ENCODE data around the gene MGRN1.

MGRN1 gene

GRCh38 chr16:4616047-4616811 lies 8.4 kb upstream of the MGRN1 start (continued):
- TF ChIP-seq GLIS1 (tag by site-specific recombination; IDR thresholded peaks at IDR 0.05): peak; percentile 47; the same call in 1 of the 2 replicates
- TF ChIP-seq KLF16 (tag by site-specific recombination; IDR thresholded peaks at IDR 0.05): 0 out of 2 replicates have a peak, but pooled peaks have one; percentile 9
- peak; percentile 86 for TF ChIP-seq ZNF629 (tag by site-specific recombination; IDR thresholded peaks at IDR 0.05)
- TF ChIP-seq ZNF146 (tag by site-specific recombination; IDR thresholded peaks at IDR 0.05): 0 out of 2 replicates have a peak, but pooled peaks have one; percentile 3
- TF ChIP-seq SP3 (tag by site-specific recombination; IDR thresholded peaks at IDR 0.05): peak; percentile 90
- TF ChIP-seq PATZ1 (tag by site-specific recombination; IDR thresholded peaks at IDR 0.05): peak; percentile 58
- TF ChIP-seq KLF9 (tag by site-specific recombination; IDR thresholded peaks at IDR 0.05; ENCODE audit: low read depth): peak; percentile 22; the same call in 1 of the 2 replicates
- TF ChIP-seq ZNF76 (tag by site-specific recombination; IDR thresholded peaks at IDR 0.05; ENCODE audit: borderline replicate concordance, low read depth): peak; percentile 94
- no peak for TF ChIP-seq ZNF302 (tag by site-specific recombination; IDR thresholded peaks at IDR 0.05; ENCODE audit: low read depth)
- TF ChIP-seq KLF8 (tag by site-specific recombination; IDR thresholded peaks at IDR 0.05): peak; percentile 8; the same call in 1 of the 2 replicates
- TF ChIP-seq ZSCAN16 (tag by site-specific recombination; IDR thresholded peaks at IDR 0.05): no peak
- TF ChIP-seq ZNF623 (tag by site-specific recombination; IDR thresholded peaks at IDR 0.05): 0 out of 2 replicates have a peak, but pooled peaks have one; percentile 6
- TF ChIP-seq ZBTB6 (tag by site-specific recombination; IDR thresholded peaks at IDR 0.05): peak; percentile 87
- no peak for TF ChIP-seq ZNF404 (tag by site-specific recombination; IDR thresholded peaks at IDR 0.05)
- peak; percentile 88 for TF ChIP-seq SP2 (tag by site-specific recombination; IDR thresholded peaks at IDR 0.05)
- peak; percentile 42 for TF ChIP-seq ZNF639 (tag by site-specific recombination; IDR thresholded peaks at IDR 0.05)
- peak; percentile 48 for TF ChIP-seq ZBTB11 (tag by site-specific recombination; conservative IDR thresholded peaks at IDR 0.05; ENCODE audit: low read depth)
- peak; percentile 29; the same call in 1 of the 2 replicates for TF ChIP-seq EGR2 (tag by site-specific recombination; IDR thresholded peaks at IDR 0.05; ENCODE audit: low read depth)
- peak; percentile 59; the same call in 1 of the 2 replicates for TF ChIP-seq ZEB2 (tag by site-specific recombination; IDR thresholded peaks at IDR 0.05)
- TF ChIP-seq ZNF121 (tag by site-specific recombination; IDR thresholded peaks at IDR 0.05): no peak
- no peak for TF ChIP-seq ELK4 (IDR thresholded peaks at IDR 0.05; ENCODE audit: borderline replicate concordance, low read depth, low read length)
- peak; percentile 90 for TF ChIP-seq ZNF341 (tag by site-specific recombination; IDR thresholded peaks at IDR 0.05; ENCODE audit: low read depth)
- TF ChIP-seq ZNF132 (tag by site-specific recombination; IDR thresholded peaks at IDR 0.05; ENCODE audit: borderline replicate concordance): no peak
- peak; percentile 35; the same call in 1 of the 2 replicates for TF ChIP-seq GLIS2 (tag by site-specific recombination; IDR thresholded peaks at IDR 0.05)
- TF ChIP-seq CTCF (tag by site-specific recombination; IDR thresholded peaks at IDR 0.05): peak; percentile 93
- no peak for TF ChIP-seq HOXD13 (CRISPR knock-in tag; IDR thresholded peaks at IDR 0.05; ENCODE audit: borderline replicate concordance)
- TF ChIP-seq ZFHX2 (tag by site-specific recombination; conservative IDR thresholded peaks at IDR 0.05): peak; percentile 80
- no peak for TF ChIP-seq ZNF175 (tag by site-specific recombination; IDR thresholded peaks at IDR 0.05)
- no peak for TF ChIP-seq ZNF394 (tag by site-specific recombination; IDR thresholded peaks at IDR 0.05; ENCODE audit: borderline replicate concordance)
